GM21786 (cell line): ENCODE results near the gene PPP1R9A.

Experiments used
- ATAC-seq: cut with Tn5 transposase; IDR thresholded peaks from one replicate; pipeline ENCODE4 v1.9.1; 2021; ENCODE audit not compliant: unreplicated experiment

Gene PPP1R9A

GRCh38 chr7:95311389-95311788 lies 404.0 kb downstream of the PPP1R9A start:
- ATAC-seq: no peak

GRCh38 chr7:95312561-95312960 lies 405.2 kb downstream of the PPP1R9A start:
- no peak for ATAC-seq

- peak; percentile 92 for ATAC-seq
These were observed 409.2 kb downstream of the PPP1R9A start for GRCh38 chr7:95316588-95316987.

GRCh38 chr7:95317546-95317945 lies 410.2 kb downstream of the PPP1R9A start:
- no peak for ATAC-seq

GRCh38 chr7:95317966-95318365 lies 410.6 kb downstream of the PPP1R9A start:
- ATAC-seq: no peak

- ATAC-seq: no peak
These were observed 411.2 kb downstream of the PPP1R9A start for GRCh38 chr7:95318501-95319100.

GRCh38 chr7:95319570-95319969 lies 412.2 kb downstream of the PPP1R9A start:
- no peak for ATAC-seq

- no peak for ATAC-seq
These were observed 413.3 kb downstream of the PPP1R9A start for GRCh38 chr7:95320651-95321050.

- no peak for ATAC-seq
These were observed 414.3 kb downstream of the PPP1R9A start for GRCh38 chr7:95321720-95322119.

- no peak for ATAC-seq
These were observed 415.0 kb downstream of the PPP1R9A start for GRCh38 chr7:95322396-95322795.

- no peak for ATAC-seq
These were observed 415.5 kb downstream of the PPP1R9A start for GRCh38 chr7:95322854-95323253.

- ATAC-seq: no peak
These were observed 416.2 kb downstream of the PPP1R9A start for GRCh38 chr7:95323410-95324129.

GRCh38 chr7:95324431-95324830 lies 417.0 kb downstream of the PPP1R9A start, which contains the start of gene PON1:
Gene PON1, minus strand, starts transcription at chr7:95324532. Its CDS starts 57 bp downstream, at chr7:95324475.
- no peak for ATAC-seq

- ATAC-seq: no peak
These were observed 420.0 kb downstream of the PPP1R9A start for GRCh38 chr7:95327356-95327755.

- ATAC-seq: peak; percentile 99
These were observed 423.0 kb downstream of the PPP1R9A start for GRCh38 chr7:95330204-95330960.

GRCh38 chr7:95330961-95331337 lies 423.6 kb downstream of the PPP1R9A start:
- peak; percentile 16 for ATAC-seq

GRCh38 chr7:95334447-95334846 lies 427.1 kb downstream of the PPP1R9A start:
- ATAC-seq: no peak

- no peak for ATAC-seq
These were observed 427.7 kb downstream of the PPP1R9A start for GRCh38 chr7:95335093-95335492.

- ATAC-seq: no peak
These were observed 431.4 kb downstream of the PPP1R9A start for GRCh38 chr7:95338832-95339231.

GRCh38 chr7:95340491-95340890 lies 433.1 kb downstream of the PPP1R9A start:
- no peak for ATAC-seq

- no peak for ATAC-seq
These were observed 434.6 kb downstream of the PPP1R9A start for GRCh38 chr7:95342029-95342428.
